BJ (cell line): ENCODE data around the gene ATG7. TPM values are rescaled to one million over a fixed set of nuclear protein-coding genes. Genes with fewer than 3 reads are reported as not detected.

Experiments used
- CTCF ChIA-PET: fragments of 350-600 bp; formaldehyde crosslinking; extraction: SDS; loops from one replicate; lab custom pipeline; 2021; ENCODE audit warnings: antibody characterized with exemption, inconsistent platforms; lab: Yijun Ruan, JAX
- POLR2A ChIA-PET: fragments of 300-600 bp; sonication (Branson Sonifier 250); formaldehyde crosslinking; extraction: SDS; loops from one replicate; lab custom pipeline; 2021; ENCODE audit warnings: antibody characterized with exemption; lab: Charles Lee
- DNase-seq: peaks from one replicate; pipeline ENCODE4 v3.0.0-alpha.2; 2011; ENCODE audit warnings: low read depth
- H3K27me3 ChIP-seq: 2 replicates; pipeline ENCODE4 v1.6.0; 2011; ENCODE audit warnings: low read length; ENCODE audit not compliant: control insufficient read depth, insufficient read depth
- H3K36me3 ChIP-seq: 2 replicates; pipeline ENCODE4 v1.5.1; 2011; ENCODE audit warnings: low read length; ENCODE audit not compliant: control insufficient read depth, insufficient read depth
- H3K4me3 ChIP-seq: 2 replicates; pipeline ENCODE4 v1.5.1; 2011; ENCODE audit warnings: low read depth, mild to moderate bottlenecking, control low read depth, low read length
- polyA plus RNA-seq: library from polyadenylated mRNA; depleted of rRNA; stranded (reverse); fragments of >200 nt; gene quantifications from 2 replicates; pipeline ENCODE4 v1.2.3, GENCODE V29; 2011
- TF ChIP-seq, protein P1 (sequence below): IDR thresholded peaks from 2 replicates; pipeline ENCODE4 v1.5.1; 2011; ENCODE audit warnings: low read depth, mild to moderate bottlenecking, control low read depth, inconsistent platforms, low read length, moderate library complexity; ENCODE audit not compliant: insufficient read depth

Gene ATG7
- polyA plus RNA-seq, 1 experiment: 26.2 TPM

DNA sequence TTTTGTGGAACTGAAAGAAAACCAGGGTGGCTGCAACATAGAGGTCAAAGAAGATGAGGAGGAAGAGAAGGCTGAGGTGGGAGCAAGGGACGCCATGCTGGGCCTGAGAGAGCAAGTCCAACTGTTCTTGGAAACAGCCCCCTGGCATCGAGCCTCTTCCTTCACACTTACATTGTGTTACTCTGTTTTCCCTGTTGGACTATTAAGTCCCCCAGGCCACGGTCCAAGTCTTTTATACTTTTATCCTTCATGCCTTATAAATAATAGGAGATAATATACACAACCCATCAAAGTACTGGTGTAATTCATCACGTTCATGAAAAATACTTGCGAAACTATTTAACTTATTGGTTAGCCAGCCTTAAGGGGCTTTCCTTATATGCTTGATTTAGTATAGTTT is 79.3 kb downstream of the ATG7 start:
- Histone ChIP-seq H3K36me3 (peaks cover 2% of the 10 kb centered on the region; the same call in 1 of the 2 replicates), H3K27me3 (no peaks in the 10 kb centered on the region), H3K4me3 (no peak overlapping the region)
- no peak for DNase-seq
- CTCF ChIA-PET: interaction anchor here (1.5 kb wide), 1 partner anchor 16 kb away, joined by 4 read pairs; no protein-coding TSS in a partner anchor
- POLR2A ChIA-PET: no interaction called here
- TF ChIP-seq, protein P1, sequence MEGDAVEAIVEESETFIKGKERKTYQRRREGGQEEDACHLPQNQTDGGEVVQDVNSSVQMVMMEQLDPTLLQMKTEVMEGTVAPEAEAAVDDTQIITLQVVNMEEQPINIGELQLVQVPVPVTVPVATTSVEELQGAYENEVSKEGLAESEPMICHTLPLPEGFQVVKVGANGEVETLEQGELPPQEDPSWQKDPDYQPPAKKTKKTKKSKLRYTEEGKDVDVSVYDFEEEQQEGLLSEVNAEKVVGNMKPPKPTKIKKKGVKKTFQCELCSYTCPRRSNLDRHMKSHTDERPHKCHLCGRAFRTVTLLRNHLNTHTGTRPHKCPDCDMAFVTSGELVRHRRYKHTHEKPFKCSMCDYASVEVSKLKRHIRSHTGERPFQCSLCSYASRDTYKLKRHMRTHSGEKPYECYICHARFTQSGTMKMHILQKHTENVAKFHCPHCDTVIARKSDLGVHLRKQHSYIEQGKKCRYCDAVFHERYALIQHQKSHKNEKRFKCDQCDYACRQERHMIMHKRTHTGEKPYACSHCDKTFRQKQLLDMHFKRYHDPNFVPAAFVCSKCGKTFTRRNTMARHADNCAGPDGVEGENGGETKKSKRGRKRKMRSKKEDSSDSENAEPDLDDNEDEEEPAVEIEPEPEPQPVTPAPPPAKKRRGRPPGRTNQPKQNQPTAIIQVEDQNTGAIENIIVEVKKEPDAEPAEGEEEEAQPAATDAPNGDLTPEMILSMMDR: no peak

DNA sequence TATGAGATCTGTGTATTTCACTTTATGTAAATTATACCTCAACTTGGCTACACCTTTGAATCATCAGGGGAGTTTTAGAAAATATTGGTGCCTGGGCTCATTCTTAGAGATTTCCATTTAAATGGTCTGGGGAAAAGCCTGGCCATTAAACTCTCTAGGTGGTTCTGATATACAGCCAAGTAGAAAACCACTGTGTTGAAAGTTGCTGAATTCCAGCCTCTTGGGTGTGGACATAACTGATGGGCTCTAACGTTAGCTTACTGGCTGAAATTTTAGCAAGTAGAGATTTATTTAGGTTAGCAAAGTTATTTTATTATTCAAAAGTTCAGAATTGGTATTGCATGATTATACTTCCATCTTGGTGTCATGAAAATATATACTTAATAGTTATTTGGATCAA is 84.1 kb downstream of the ATG7 start:
- TF ChIP-seq, protein P1: no peak
- no peaks in the 10 kb centered on the region for H3K27me3 ChIP-seq
- no peak for DNase-seq
- H3K4me3 ChIP-seq: no peak overlapping the region
- peaks cover 5% of the 10 kb centered on the region for H3K36me3 ChIP-seq
- CTCF ChIA-PET: interaction anchor here (0.8 kb wide), 1 partner anchor 21 kb away, joined by 3 read pairs; no protein-coding TSS in a partner anchor
- POLR2A ChIA-PET: no interaction called here

DNA sequence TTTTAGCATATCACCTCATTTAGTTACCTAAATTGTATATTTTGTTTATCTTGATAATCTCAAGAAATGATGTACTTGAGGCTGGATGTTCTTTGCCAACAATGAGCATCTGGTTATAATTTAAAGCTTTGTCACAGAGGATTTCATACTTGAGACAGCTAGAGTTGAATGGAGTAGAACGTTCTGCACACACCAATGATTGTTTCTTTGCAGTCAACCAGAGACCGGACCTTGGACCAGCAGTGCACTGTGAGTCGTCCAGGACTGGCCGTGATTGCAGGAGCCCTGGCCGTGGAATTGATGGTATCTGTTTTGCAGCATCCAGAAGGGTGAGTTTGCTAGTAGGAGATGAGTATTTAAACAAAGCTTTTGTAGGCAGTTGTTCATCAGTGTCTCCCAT is 90.4 kb downstream of the ATG7 start:
- Histone ChIP-seq H3K4me3 (no peak overlapping the region), H3K27me3 (no peaks in the 10 kb centered on the region), H3K36me3 (peaks cover 9% of the 10 kb centered on the region)
- no peak for DNase-seq
- ChIA-PET CTCF (interaction anchor here (1.2 to 2.4 kb wide), 2 partner anchors 17 to 143 kb away, joined by 3 to 10 read pairs; no protein-coding TSS in a partner anchor), POLR2A (no interaction called here)
- TF ChIP-seq, protein P1: no peak

- POLR2A ChIA-PET: no interaction called here
- Histone ChIP-seq H3K4me3 (no peak overlapping the region), H3K27me3 (no peaks in the 10 kb centered on the region), H3K36me3 (peaks cover 5% of the 10 kb centered on the region)
- CTCF ChIA-PET: interaction anchor here (2.4 kb wide), 1 partner anchor 16 kb away, joined by 10 read pairs; no protein-coding TSS in a partner anchor
- DNase-seq: no peak
- TF ChIP-seq, protein P1: no peak
Measured at GRCh38 chr3:11363715-11364114, 91.5 kb downstream of the ATG7 start.

DNA sequence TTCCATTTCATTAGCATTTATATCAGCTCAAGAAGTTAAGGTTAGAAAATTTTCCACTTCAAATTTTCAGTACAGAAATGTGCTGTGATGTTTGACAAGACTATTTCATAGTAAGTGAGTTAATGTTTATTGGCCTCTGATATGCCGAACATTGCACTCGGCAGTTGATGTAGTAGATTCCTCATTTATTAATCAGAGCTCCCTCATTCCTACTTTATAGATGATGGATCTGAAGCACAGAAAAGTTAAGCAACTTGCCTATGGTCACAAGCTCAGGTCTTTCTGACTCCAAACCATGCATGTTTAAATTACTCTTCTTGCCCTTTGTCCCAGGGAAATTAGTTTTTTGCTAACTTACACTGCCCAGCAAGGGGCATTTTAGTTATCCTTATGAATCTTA is 92.0 kb downstream of the ATG7 start:
- ChIA-PET CTCF (interaction anchor here (2.4 kb wide), 1 partner anchor 15 kb away, joined by 10 read pairs; no protein-coding TSS in a partner anchor), POLR2A (no interaction called here)
- peaks cover 5% of the 10 kb centered on the region for H3K36me3 ChIP-seq
- TF ChIP-seq, protein P1: no peak
- no peaks in the 10 kb centered on the region for H3K27me3 ChIP-seq
- no peak for DNase-seq
- no peak overlapping the region for H3K4me3 ChIP-seq
